HepG2 (cell line): ENCODE results near the gene UBAP1L. TPM values are rescaled to one million over a fixed set of nuclear protein-coding genes. Genes with fewer than 3 reads are reported as not detected.

Experiments
- HNRNPUL1 ChIP-seq: fragments of 200-400 bp; formaldehyde crosslinking; IDR thresholded peaks from 2 replicates; pipeline ENCODE4 v1.6.1; 2017; ENCODE audit warnings: low read depth, mild to moderate bottlenecking, low read length, moderate library complexity
- MAZ ChIP-seq, 2 experiments: sonication (generic) in 1 of 2; formaldehyde crosslinking in 1 of 2; IDR thresholded peaks; 2 replicates each; pipeline versions ENCODE4 v1.5.0 to v1.6.1; 2012 to 2020; ENCODE audit warnings: low read depth in 2 of 2, mild to moderate bottlenecking in 2 of 2, borderline replicate concordance in 1 of 2, improper control_type of control experiment in 1 of 2, low read length in 1 of 2, missing genetic modification reagents in 1 of 2, moderate library complexity in 1 of 2
- PAF1 ChIP-seq: IDR thresholded peaks from 2 replicates; pipeline ENCODE4 v1.6.1; 2016; ENCODE audit warnings: missing genetic modification reagents, missing compliant biosample characterization
- RNF2 ChIP-seq: fragments of 450-650 bp; conservative IDR thresholded peaks from 2 replicates; pipeline ENCODE4 v1.6.1; 2016; ENCODE audit warnings: low read depth
- RNF219 ChIP-seq: sonication (generic); formaldehyde crosslinking; IDR thresholded peaks from 2 replicates; pipeline ENCODE4 v1.5.0; 2020; ENCODE audit warnings: mild to moderate bottlenecking, missing genetic modification reagents
- SNRNP70 ChIP-seq: fragments of 200-400 bp; formaldehyde crosslinking; IDR thresholded peaks from 2 replicates; pipeline ENCODE4 v1.6.1; 2017; ENCODE audit warnings: mild to moderate bottlenecking, low read depth, low read length, moderate library complexity
- TFAP4 ChIP-seq: sonication (generic); IDR thresholded peaks from 2 replicates; pipeline ENCODE4 v1.6.1; 2016; ENCODE audit warnings: low read depth, borderline replicate concordance
- TOPORS ChIP-seq: sonication (generic); formaldehyde crosslinking; IDR thresholded peaks from 2 replicates; pipeline ENCODE4 v1.8.0; 2023; ENCODE audit warnings: mild to moderate bottlenecking, missing genetic modification reagents
- TSC22D2 ChIP-seq: sonication (generic); formaldehyde crosslinking; IDR thresholded peaks from 2 replicates; pipeline ENCODE4 v1.5.1; 2020; ENCODE audit warnings: missing genetic modification reagents, mild to moderate bottlenecking, borderline replicate concordance
- ZHX2 ChIP-seq, 2 experiments: sonication (generic) in 1 of 2; formaldehyde crosslinking in 1 of 2; IDR thresholded peaks; 2 replicates each; pipeline versions ENCODE4 v1.6.1 to v1.9.0; 2014 to 2022; ENCODE audit warnings: antibody characterized with exemption in 1 of 2, borderline replicate concordance in 1 of 2, inconsistent platforms in 1 of 2, low read depth in 1 of 2, missing genetic modification reagents in 1 of 2
- ZNF605 ChIP-seq: sonication (generic); formaldehyde crosslinking; IDR thresholded peaks from 2 replicates; pipeline ENCODE4 v1.8.0; 2022; ENCODE audit warnings: mild to moderate bottlenecking, missing genetic modification reagents
- ZNF672 ChIP-seq: sonication (generic); formaldehyde crosslinking; IDR thresholded peaks from 2 replicates; pipeline ENCODE4 v1.8.1; 2022; ENCODE audit warnings: missing genetic modification reagents
- ZNF724P ChIP-seq: sonication (generic); formaldehyde crosslinking; IDR thresholded peaks from 2 replicates; pipeline ENCODE4 v1.8.0; 2022; ENCODE audit warnings: missing genetic modification reagents, borderline replicate concordance
- polyA plus RNA-seq, 8 experiments: library from polyadenylated mRNA; depleted of rRNA in 3 of 8; stranded (reverse) in 7 of 8; unstranded in 1 of 8; fragments of >200 nt; fragmentation: Illumina TruSeq in 4 of 8; extraction: Trizol in 4 of 8; gene quantifications; 2 replicates each; pipeline versions ENCODE4 v1.2.1 to v1.2.3, GENCODE V29; 2011 to 2016; ENCODE audit warnings: low read depth in 4 of 8, missing spikeins in 1 of 8, mixed read lengths in 1 of 8; ENCODE audit not compliant: insufficient read depth in 1 of 8
- total RNA-seq, 5 experiments: library from RNA; depleted of rRNA; stranded (reverse); fragments of >200 nt; fragmentation: Illumina TruSeq; extraction: Trizol; gene quantifications; 2 replicates each; pipeline ENCODE4 v1.2.3, GENCODE V29; 2016; ENCODE audit warnings: low read depth in 1 of 5
- TF ChIP-seq, protein P1 (sequence below): sonication (generic); formaldehyde crosslinking; IDR thresholded peaks from 2 replicates; pipeline ENCODE4 v1.4.0; 2020; ENCODE audit warnings: missing genetic modification reagents, mild to moderate bottlenecking, borderline replicate concordance
- TF ChIP-seq, protein P2 (sequence below): sonication (generic); formaldehyde crosslinking; IDR thresholded peaks from 2 replicates; pipeline ENCODE4 v1.4.0; 2020; ENCODE audit warnings: missing genetic modification reagents

Gene UBAP1L
- total and polyA plus RNA-seq, 2 of the 13 experiments (the other 11 are each of a cell fraction or from before 2014, with no cell fraction given) = 0.86 to 1.4 TPM

DNA sequence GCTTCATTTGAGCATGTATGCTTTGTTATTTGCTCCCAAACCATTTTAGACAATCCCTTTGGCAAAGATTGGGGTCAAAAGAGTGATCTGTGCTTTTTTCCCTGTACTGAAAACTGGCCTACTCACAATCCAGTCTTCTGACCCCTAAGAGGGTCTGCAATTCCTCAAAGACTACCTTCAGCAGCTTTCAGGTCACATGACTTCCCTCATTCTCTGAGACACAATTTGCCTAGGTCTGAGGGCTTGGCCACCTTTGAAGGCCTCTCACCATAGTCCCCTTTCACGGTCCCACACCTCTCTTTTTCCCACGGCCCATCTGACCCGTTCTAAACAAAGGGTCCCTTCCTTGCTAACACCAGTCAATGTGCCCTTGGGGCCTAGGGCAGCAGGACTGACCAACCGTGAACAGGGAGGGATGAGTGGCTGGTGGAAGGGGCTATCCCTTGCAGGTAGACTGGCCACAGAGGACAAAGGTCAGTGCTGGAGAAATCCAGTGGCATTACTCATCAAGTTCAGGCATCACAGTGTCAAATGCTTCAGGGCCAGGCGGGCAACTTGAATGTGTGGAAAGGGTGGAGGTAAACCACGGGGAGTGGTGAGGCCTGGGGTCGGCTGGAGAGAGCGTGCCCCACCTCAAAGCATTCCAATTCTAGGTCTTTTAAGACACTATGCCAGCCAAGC, 58.0 kb downstream of the UBAP1L start (continued):
- TF ChIP-seq, protein P1, sequence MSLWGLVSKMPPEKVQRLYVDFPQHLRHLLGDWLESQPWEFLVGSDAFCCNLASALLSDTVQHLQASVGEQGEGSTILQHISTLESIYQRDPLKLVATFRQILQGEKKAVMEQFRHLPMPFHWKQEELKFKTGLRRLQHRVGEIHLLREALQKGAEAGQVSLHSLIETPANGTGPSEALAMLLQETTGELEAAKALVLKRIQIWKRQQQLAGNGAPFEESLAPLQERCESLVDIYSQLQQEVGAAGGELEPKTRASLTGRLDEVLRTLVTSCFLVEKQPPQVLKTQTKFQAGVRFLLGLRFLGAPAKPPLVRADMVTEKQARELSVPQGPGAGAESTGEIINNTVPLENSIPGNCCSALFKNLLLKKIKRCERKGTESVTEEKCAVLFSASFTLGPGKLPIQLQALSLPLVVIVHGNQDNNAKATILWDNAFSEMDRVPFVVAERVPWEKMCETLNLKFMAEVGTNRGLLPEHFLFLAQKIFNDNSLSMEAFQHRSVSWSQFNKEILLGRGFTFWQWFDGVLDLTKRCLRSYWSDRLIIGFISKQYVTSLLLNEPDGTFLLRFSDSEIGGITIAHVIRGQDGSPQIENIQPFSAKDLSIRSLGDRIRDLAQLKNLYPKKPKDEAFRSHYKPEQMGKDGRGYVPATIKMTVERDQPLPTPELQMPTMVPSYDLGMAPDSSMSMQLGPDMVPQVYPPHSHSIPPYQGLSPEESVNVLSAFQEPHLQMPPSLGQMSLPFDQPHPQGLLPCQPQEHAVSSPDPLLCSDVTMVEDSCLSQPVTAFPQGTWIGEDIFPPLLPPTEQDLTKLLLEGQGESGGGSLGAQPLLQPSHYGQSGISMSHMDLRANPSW (CRISPR knock-in tag) = no peak
- TF ChIP-seq ZNF672 (CRISPR knock-in tag) = no peak
- TF ChIP-seq PAF1 (CRISPR knock-in tag) = no peak
- 0 out of 2 replicates have a peak, but pooled peaks have one; percentile 53 for TF ChIP-seq MAZ (IDR thresholded peaks at IDR 0.05; ENCODE audit: borderline replicate concordance, low read depth, low read length)
- TF ChIP-seq MAZ (CRISPR knock-in tag; IDR thresholded peaks at IDR 0.05; ENCODE audit: low read depth) = 0 out of 2 replicates have a peak, but pooled peaks have one; percentile 44
- peak; percentile 51; the same call in 1 of the 2 replicates for TF ChIP-seq TFAP4
- peak; percentile 21; the same call in 1 of the 2 replicates for TF ChIP-seq ZHX2 (IDR thresholded peaks at IDR 0.05; ENCODE audit: low read depth)
- TF ChIP-seq ZHX2 (CRISPR knock-in tag; IDR thresholded peaks at IDR 0.05; ENCODE audit: borderline replicate concordance) = no peak
- TF ChIP-seq SNRNP70 = no peak
- TF ChIP-seq, protein P2, sequence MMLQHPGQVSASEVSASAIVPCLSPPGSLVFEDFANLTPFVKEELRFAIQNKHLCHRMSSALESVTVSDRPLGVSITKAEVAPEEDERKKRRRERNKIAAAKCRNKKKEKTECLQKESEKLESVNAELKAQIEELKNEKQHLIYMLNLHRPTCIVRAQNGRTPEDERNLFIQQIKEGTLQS (CRISPR knock-in tag) = peak; percentile 98
- TF ChIP-seq HNRNPUL1 = no peak
- TF ChIP-seq RNF2 = 0 out of 2 replicates have a peak, but pooled peaks have one; percentile 36
- TF ChIP-seq ZNF605 (CRISPR knock-in tag) = 0 out of 2 replicates have a peak, but pooled peaks have one; percentile 58
- no peak for TF ChIP-seq RNF219 (CRISPR knock-in tag)
- TF ChIP-seq TOPORS (CRISPR knock-in tag) = no peak
- no peak for TF ChIP-seq ZNF724P (CRISPR knock-in tag)
- TF ChIP-seq TSC22D2 = no peak
